HL-60 (cell line): ENCODE data around the gene ENPP6.

Source experiments
- GABPA ChIP-seq: IDR thresholded peaks from 2 replicates; pipeline ENCODE4 v1.6.1; 2012; ENCODE audit warnings: low read depth
- POLR2AphosphoS5 ChIP-seq: IDR thresholded peaks from 2 replicates; pipeline ENCODE4 v1.6.1; 2012; ENCODE audit warnings: low read depth
- SPI1 ChIP-seq: IDR thresholded peaks from 2 replicates; pipeline ENCODE4 v1.6.1; 2012; ENCODE audit warnings: low read depth, mild to moderate bottlenecking, borderline replicate concordance
- TF ChIP-seq, protein P1 (sequence below): IDR thresholded peaks from one replicate; pipeline ENCODE4 v1.5.1; 2011; ENCODE audit warnings: low read length, control low read depth, inconsistent platforms; ENCODE audit not compliant: insufficient read depth
- TF ChIP-seq, protein P2 (sequence below): IDR thresholded peaks from 2 replicates; pipeline ENCODE4 v1.6.1; 2012; ENCODE audit warnings: low read depth; ENCODE audit not compliant: insufficient replicate concordance

DNA sequence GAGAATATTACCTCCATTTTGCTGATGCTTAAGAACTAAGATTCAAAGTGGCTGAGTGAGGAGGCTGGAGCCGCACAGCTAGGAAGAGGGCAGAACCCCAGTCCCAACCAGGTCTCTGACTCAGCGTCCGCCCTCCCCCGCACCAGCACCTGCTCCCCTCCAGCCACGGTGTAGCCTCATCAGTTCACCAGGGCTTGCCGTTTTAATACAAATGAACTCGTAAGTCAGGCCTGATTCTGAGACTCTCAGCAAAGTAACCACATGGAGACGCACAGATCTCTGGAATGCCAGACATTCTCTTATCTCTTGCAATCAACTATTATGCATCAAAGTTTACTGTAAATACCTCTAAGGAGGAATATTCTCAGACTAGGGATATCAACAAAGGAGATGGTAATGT is 52.4 kb downstream of the ENPP6 start:
- TF ChIP-seq SPI1 (no peak), GABPA (no peak), POLR2AphosphoS5 (no peak)
- TF ChIP-seq, protein P1, sequence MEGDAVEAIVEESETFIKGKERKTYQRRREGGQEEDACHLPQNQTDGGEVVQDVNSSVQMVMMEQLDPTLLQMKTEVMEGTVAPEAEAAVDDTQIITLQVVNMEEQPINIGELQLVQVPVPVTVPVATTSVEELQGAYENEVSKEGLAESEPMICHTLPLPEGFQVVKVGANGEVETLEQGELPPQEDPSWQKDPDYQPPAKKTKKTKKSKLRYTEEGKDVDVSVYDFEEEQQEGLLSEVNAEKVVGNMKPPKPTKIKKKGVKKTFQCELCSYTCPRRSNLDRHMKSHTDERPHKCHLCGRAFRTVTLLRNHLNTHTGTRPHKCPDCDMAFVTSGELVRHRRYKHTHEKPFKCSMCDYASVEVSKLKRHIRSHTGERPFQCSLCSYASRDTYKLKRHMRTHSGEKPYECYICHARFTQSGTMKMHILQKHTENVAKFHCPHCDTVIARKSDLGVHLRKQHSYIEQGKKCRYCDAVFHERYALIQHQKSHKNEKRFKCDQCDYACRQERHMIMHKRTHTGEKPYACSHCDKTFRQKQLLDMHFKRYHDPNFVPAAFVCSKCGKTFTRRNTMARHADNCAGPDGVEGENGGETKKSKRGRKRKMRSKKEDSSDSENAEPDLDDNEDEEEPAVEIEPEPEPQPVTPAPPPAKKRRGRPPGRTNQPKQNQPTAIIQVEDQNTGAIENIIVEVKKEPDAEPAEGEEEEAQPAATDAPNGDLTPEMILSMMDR: no peak
- TF ChIP-seq, protein P2, sequence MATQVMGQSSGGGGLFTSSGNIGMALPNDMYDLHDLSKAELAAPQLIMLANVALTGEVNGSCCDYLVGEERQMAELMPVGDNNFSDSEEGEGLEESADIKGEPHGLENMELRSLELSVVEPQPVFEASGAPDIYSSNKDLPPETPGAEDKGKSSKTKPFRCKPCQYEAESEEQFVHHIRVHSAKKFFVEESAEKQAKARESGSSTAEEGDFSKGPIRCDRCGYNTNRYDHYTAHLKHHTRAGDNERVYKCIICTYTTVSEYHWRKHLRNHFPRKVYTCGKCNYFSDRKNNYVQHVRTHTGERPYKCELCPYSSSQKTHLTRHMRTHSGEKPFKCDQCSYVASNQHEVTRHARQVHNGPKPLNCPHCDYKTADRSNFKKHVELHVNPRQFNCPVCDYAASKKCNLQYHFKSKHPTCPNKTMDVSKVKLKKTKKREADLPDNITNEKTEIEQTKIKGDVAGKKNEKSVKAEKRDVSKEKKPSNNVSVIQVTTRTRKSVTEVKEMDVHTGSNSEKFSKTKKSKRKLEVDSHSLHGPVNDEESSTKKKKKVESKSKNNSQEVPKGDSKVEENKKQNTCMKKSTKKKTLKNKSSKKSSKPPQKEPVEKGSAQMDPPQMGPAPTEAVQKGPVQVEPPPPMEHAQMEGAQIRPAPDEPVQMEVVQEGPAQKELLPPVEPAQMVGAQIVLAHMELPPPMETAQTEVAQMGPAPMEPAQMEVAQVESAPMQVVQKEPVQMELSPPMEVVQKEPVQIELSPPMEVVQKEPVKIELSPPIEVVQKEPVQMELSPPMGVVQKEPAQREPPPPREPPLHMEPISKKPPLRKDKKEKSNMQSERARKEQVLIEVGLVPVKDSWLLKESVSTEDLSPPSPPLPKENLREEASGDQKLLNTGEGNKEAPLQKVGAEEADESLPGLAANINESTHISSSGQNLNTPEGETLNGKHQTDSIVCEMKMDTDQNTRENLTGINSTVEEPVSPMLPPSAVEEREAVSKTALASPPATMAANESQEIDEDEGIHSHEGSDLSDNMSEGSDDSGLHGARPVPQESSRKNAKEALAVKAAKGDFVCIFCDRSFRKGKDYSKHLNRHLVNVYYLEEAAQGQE: no peak
